Stimulated activated CD4-positive, alpha-beta T cell treated with anti-CD3 and anti-CD28 coated beads, Interleukin-15, amount 100 ng/mL, for 24 hours (primary cell): ENCODE measurements around the gene GUCY2C.

Experiments
- DNase-seq: peaks from one replicate; pipeline ENCODE4 v3.0.0-alpha.2; 2020

GUCY2C gene

DNA sequence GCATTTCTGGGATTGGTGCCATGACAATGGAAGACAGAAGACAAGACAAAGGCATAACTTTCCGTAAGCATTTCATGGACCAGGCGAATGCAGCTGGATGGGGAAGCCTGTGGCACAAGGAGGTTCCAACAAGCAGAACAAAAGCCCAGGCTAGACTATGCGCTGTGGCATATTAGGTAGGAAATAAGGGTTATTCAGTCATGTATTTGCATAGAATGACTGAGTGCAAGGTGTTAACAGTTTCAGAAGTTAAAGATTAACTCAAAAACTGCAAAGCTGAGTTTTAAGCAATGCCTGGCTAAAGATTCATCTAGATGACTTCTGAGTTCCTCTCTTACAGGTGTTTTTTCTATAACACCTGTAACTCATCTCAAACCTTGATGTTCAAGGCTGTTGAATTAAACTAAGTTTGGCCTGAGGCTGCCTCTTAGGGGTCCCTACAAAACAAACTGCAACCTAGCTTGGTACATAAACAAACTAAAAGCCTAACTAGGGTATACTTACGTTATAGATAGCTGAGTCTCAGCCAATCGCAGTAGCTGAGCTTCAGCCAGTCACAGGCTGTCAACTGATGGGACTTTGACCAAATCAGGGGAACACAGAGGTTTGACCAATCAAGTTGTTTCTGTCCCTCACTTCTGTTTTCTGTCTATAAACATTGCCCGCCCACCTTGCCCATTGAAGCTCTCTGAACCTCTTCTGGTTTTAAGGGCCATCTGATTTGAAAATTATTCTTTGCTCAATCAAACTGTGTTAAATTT, 76.5 kb downstream of the GUCY2C start:
- DNase-seq = no peak

GRCh38 chr12:14618983-14619382, 77.4 kb downstream of the GUCY2C start:
- DNase-seq = no peak

- no peak for DNase-seq
Measured at GRCh38 chr12:14614704-14615121, 81.7 kb downstream of the GUCY2C start.

DNA sequence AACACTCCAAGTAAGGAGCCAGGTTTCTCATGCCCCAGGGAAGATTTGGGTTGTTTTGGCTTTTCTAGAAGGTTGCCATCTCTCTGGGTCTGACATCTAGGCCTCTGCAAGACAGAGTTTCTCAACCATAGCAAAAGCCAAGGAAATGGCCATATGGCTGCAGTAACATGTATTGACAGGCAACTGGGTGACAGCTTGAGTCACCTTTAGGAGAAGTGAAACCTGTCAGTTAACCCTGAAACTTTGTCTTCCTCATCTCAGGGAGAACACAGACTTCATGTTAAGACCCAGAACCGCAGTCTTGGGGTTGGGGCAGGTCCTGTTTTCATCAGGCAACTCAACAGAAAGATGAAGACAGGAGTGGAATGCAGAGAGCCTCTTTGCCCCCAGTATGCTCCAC, 82.7 kb downstream of the GUCY2C start:
- DNase-seq = no peak

- DNase-seq = no peak
Measured at GRCh38 chr12:14612898-14613445, 83.4 kb downstream of the GUCY2C start.

DNA sequence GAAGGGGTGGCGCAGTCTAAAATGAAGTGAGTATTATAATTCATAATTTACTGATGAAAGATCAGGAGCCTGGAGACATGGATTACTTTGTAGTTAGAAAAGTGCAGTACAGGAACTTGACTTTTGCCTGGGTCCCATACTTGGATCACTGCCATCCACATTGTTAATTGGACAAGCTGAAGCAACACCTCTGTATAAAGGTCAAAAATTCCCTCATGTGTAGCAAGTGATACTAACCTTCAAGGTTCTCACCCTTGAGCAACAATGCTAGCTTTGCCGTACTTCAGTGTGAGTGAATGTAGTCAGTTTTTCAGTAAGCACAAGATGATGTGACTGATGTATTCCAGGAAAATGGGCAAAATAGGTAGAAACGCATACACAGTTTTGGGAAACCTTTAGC, 84.1 kb downstream of the GUCY2C start:
- no peak for DNase-seq

GRCh38 chr12:14611640-14612203, 84.7 kb downstream of the GUCY2C start:
- DNase-seq = no peak

DNA sequence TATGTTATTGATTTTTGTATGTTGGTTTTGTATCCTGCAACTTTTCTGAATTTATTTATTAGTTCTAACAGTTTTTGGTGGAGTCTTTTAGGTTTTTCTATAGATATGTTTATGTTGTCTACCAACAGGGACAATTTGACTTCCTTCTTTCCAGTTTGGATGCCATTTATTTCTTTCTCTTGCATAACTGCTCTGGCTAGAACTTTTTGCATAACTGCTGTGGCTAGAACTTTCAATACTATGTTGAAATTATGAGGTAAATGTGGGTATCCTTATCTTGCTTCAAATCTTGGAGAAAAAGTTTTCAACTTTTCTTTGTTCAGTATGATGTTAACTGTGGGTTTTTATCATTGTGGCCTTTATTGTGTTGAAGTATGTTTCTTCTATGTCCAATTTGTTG, 88.8 kb downstream of the GUCY2C start:
- no peak for DNase-seq

- no peak for DNase-seq
Measured at GRCh38 chr12:14605401-14605989, 90.9 kb downstream of the GUCY2C start.

GRCh38 chr12:14601692-14602478, 94.5 kb downstream of the GUCY2C start:
- DNase-seq = no peak

DNA sequence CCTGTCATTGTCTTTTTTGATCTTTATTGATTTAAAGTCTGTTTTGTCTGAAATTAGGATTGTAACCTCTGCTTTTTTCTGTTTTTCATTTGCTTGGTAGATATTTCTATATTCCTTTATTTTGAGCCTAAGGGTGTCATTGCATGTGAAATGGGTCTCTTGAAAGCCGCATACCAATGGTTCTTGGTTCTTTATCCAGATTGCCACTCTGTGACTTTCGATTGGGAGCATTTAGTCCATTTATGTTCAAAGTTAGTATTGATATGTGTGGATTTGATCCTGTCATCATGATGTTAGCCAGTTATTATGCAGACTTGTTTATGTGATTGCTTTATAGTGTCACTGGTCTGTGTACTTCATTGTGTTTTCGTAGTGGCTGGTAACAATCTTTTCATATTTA, 98.9 kb downstream of the GUCY2C start:
- DNase-seq = no peak

GRCh38 chr12:14591719-14592118, 104.7 kb downstream of the GUCY2C start:
- no peak for DNase-seq

GRCh38 chr12:14589169-14590004, 107.0 kb downstream of the GUCY2C start:
- no peak for DNase-seq

GRCh38 chr12:14588571-14588970, 107.8 kb downstream of the GUCY2C start:
- DNase-seq = no peak

DNA sequence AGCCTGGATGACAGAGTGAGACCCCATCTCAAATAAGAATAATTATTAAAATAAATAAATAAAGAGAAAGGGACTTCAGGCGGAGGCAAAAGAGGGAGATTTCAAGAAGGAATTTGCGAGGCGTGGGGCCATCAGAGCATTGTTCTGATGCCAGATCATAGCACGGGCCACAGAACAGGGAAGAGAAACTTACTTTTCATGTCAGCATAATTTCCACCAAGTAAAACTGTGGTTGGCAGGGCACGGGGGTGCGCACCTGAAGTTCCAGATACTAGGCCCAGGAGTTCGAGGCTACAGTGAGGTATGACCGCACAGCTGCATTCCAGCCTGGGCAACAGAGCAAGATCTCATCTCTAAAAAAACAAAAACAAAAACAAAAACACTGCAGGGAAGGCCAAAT, 117.8 kb downstream of the GUCY2C start:
- DNase-seq = no peak

GRCh38 chr12:14577344-14577743, 119.1 kb downstream of the GUCY2C start:
- DNase-seq = no peak

- DNase-seq = no peak
Measured at GRCh38 chr12:14576896-14577295, 119.5 kb downstream of the GUCY2C start.

DNA sequence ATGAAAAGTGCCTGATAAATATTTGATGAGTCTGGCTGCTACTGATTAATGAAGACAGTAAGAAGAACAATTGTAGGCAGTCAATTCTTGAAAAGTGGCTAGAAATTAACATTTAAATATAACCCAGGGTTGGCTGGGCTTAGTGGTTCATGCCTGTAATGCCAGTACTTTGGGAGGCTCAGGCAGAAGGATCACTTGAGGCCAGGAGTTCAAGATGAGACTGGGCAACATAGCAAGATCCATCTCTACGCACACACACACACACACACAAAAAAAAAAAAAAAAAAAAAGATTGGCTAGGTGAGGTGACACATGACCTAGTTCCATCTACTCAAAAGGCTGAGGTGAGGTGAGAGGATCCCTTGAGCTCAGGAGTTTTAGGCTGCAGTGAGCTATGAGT, 120.8 kb downstream of the GUCY2C start:
- no peak for DNase-seq

GRCh38 chr12:14573118-14573517, 123.3 kb downstream of the GUCY2C start:
- DNase-seq = no peak

DNA sequence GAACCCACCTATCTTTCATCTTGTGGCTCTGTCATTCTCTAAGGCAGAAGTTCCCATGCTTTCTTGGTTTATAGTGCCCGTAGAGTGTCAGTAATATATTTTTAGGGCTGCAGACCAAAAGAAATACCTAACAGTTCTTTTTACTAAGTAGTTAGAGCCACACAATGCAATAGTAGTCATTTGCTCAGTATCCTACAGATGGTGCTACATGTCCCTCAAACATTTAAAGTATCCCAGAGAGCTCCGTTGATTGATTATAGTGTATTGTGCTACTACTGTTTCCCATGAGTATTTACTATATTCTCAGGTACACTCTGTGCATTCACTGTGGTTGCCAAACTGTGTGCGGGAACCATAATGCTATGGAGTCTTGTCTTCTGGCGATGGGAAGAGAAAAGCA, 124.0 kb downstream of the GUCY2C start:
- no peak for DNase-seq

DNA sequence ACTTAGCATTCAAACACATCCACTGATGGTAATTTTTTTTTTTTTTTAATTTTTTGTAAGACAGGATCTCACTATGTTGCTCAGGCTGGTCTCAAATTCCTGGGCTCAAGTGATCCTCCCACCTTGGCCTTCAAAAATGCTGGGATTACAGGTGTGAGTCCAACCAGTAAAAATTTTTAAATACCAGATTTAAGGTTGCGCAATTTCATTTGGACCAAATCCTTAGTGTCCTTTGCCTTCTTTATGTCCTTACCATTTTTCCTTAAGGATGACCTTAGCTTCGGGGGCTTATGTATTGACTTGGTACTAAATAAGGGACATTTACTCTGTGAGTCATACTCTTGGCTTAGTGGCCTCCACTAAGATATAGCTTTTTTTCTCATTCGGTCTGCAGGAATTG, 124.6 kb downstream of the GUCY2C start:
- no peak for DNase-seq

DNA sequence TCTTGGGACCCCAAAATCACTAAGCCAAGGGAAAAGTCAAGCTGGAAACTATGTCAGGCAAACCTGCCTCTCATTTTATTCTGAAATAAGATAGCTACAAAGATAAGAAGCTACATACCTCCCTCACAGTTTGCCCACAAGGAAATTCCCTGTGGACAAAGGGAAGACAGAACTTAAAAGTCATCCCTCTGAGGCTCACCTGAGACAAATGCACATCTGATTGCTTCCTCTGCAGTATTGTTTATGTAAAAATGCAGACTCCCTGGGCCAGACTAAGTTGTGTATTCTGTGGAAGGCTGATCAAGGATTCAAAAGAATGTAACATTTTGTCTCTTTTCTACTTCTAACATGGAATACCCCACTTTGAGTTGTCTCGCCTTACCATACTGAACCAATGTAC, 126.2 kb downstream of the GUCY2C start:
- DNase-seq = no peak
